K562 (cell line): ENCODE results near the gene TPBG. TPM values are rescaled to one million over a fixed set of nuclear protein-coding genes. Genes with fewer than 3 reads are reported as not detected.

Source experiments
- ERF ChIP-seq: fragments of 450-650 bp; formaldehyde crosslinking; IDR thresholded peaks from 2 replicates; pipeline ENCODE4 v1.4.0; 2020; ENCODE audit warnings: mild to moderate bottlenecking, mixed read lengths
- FOSL1 ChIP-seq: fragments of 200-800 bp; sonication (Bioruptor generic); conservative IDR thresholded peaks from 2 replicates; pipeline ENCODE4 v1.6.1; 2016; ENCODE audit warnings: missing genetic modification characterization, missing compliant biosample characterization
- FOXK1 ChIP-seq: sonication (generic); formaldehyde crosslinking; IDR thresholded peaks from 2 replicates; pipeline ENCODE4 v1.8.0; 2022; ENCODE audit warnings: missing genetic modification reagents, mild to moderate bottlenecking, borderline replicate concordance
- GTF2A2 ChIP-seq: IDR thresholded peaks from 2 replicates; pipeline ENCODE4 v1.6.1; 2016; ENCODE audit warnings: mild to moderate bottlenecking, missing genetic modification characterization, missing compliant biosample characterization
- HCFC1 ChIP-seq: IDR thresholded peaks from 2 replicates; pipeline ENCODE4 v1.6.1; 2012; ENCODE audit warnings: low read depth, low read length, improper control_type of control experiment
- HMGN3 ChIP-seq: IDR thresholded peaks from 2 replicates; pipeline ENCODE4 v1.6.1; 2011; ENCODE audit warnings: borderline replicate concordance, low read depth, mild to moderate bottlenecking, mixed read lengths, low read length; ENCODE audit not compliant: insufficient read length; ENCODE audit errors: extremely low read depth
- HNRNPLL ChIP-seq: fragments of 200-400 bp; formaldehyde crosslinking; IDR thresholded peaks from 2 replicates; pipeline ENCODE4 v1.6.1; 2017; ENCODE audit warnings: low read length, low read depth, mild to moderate bottlenecking; ENCODE audit not compliant: poor library complexity, severe bottlenecking
- KDM2B ChIP-seq: fragments of 250-450 bp; sonication (Bioruptor Pico); IDR thresholded peaks from 2 replicates; pipeline ENCODE4 v1.8.0; 2021; ENCODE audit warnings: mild to moderate bottlenecking, moderate library complexity
- MAFG ChIP-seq: fragments of 450-650 bp; conservative IDR thresholded peaks from 2 replicates; pipeline ENCODE4 v1.6.1; 2016; ENCODE audit warnings: missing genetic modification characterization, missing compliant biosample characterization
- NR2C2 ChIP-seq, 2 experiments: fragments of 200-800 bp in 1 of 2; sonication (Bioruptor generic) in 1 of 2; sonication (generic) in 1 of 2; formaldehyde crosslinking in 1 of 2; IDR thresholded peaks; 2 replicates each; pipeline versions ENCODE4 v1.6.1 to v1.8.0; 2016 to 2022; ENCODE audit warnings: mild to moderate bottlenecking in 1 of 2, missing compliant biosample characterization in 1 of 2, missing genetic modification characterization in 1 of 2, missing genetic modification reagents in 1 of 2
- ZNF174 ChIP-seq: fragments of 250-450 bp; sonication (Bioruptor Pico); IDR thresholded peaks from 2 replicates; pipeline ENCODE4 v1.4.0; 2020; ENCODE audit warnings: mild to moderate bottlenecking
- ZNF184 ChIP-seq: sonication (generic); formaldehyde crosslinking; IDR thresholded peaks from 2 replicates; pipeline ENCODE4 v1.5.0; 2020; ENCODE audit warnings: missing genetic modification reagents
- ZNF507 ChIP-seq: conservative IDR thresholded peaks from 2 replicates; pipeline ENCODE4 v1.6.1; 2017; ENCODE audit warnings: missing genetic modification characterization, missing compliant biosample characterization
- ZNF561 ChIP-seq: fragments of 450-650 bp; formaldehyde crosslinking; conservative IDR thresholded peaks from 2 replicates; pipeline ENCODE4 v1.4.0; 2020; ENCODE audit warnings: mild to moderate bottlenecking, moderate library complexity
- ZNF668 ChIP-seq: fragments of 250-450 bp; sonication (Bioruptor Pico); IDR thresholded peaks from 2 replicates; pipeline ENCODE4 v1.8.0; 2022; ENCODE audit warnings: mild to moderate bottlenecking, inconsistent platforms
- polyA plus RNA-seq, 8 experiments: library from polyadenylated mRNA; depleted of rRNA in 4 of 8; stranded (reverse) in 5 of 8; unstranded in 3 of 8; fragments of >200 nt; fragmentation: Nextera tagmentation in 2 of 8; fragmentation: Illumina TruSeq in 1 of 8; extraction: Ambion mirVana in 2 of 8; extraction: Trizol in 1 of 8; gene quantifications; 2 replicates each; pipeline versions ENCODE4 v1.2.1 to v1.2.3, GENCODE V29; 2011 to 2014; ENCODE audit warnings: inconsistent platforms in 1 of 8, missing spikeins in 1 of 8
- total RNA-seq, 7 experiments: library from RNA; depleted of rRNA in 6 of 7; stranded (reverse); fragments of >200 nt in 6 of 7; fragmentation: Illumina TruSeq in 2 of 7; extraction: Trizol in 2 of 7; gene quantifications; 2 replicates each; pipeline versions ENCODE4 v1.2.1 to v1.2.3, GENCODE V29; 2011 to 2021; ENCODE audit warnings: low replicate concordance in 1 of 7
- TF ChIP-seq, protein P1 (sequence below): fragments of 250-450 bp; sonication (Bioruptor Pico); IDR thresholded peaks from 2 replicates; pipeline ENCODE4 v1.4.0; 2020; ENCODE audit warnings: mild to moderate bottlenecking
- TF ChIP-seq, protein P2 (sequence below): fragments of 250-450 bp; sonication (Bioruptor Pico); IDR thresholded peaks from 2 replicates; pipeline ENCODE4 v1.8.0; 2021; ENCODE audit warnings: moderate library complexity, mild to moderate bottlenecking, inconsistent platforms

The TPBG gene
- total and polyA plus RNA-seq, 9 of the 15 experiments (the other 6 are each of a cell fraction or from before 2014, with no cell fraction given) = 0.18 to 0.88 (median 0.36) TPM

GRCh38 chr6:82408952-82409431 is 45.4 kb downstream of the TPBG start (continued):
- TF ChIP-seq NR2C2 (CRISPR knock-in tag; IDR thresholded peaks at IDR 0.05) = no peak
- peak; percentile 2; the same call in 1 of the 2 replicates for TF ChIP-seq NR2C2 (tag; IDR thresholded peaks at IDR 0.05)
- TF ChIP-seq FOSL1 (tag) = peak; percentile 97
- TF ChIP-seq, protein P1, sequence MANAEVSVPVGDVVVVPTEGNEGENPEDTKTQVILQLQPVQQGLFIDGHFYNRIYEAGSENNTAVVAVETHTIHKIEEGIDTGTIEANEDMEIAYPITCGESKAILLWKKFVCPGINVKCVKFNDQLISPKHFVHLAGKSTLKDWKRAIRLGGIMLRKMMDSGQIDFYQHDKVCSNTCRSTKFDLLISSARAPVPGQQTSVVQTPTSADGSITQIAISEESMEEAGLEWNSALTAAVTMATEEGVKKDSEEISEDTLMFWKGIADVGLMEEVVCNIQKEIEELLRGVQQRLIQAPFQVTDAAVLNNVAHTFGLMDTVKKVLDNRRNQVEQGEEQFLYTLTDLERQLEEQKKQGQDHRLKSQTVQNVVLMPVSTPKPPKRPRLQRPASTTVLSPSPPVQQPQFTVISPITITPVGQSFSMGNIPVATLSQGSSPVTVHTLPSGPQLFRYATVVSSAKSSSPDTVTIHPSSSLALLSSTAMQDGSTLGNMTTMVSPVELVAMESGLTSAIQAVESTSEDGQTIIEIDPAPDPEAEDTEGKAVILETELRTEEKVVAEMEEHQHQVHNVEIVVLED (CRISPR knock-in tag) = no peak
- no peak for TF ChIP-seq ZNF507 (tag)
- no peak for TF ChIP-seq ZNF184 (CRISPR knock-in tag)
- TF ChIP-seq HNRNPLL = no peak
- TF ChIP-seq, protein P2, sequence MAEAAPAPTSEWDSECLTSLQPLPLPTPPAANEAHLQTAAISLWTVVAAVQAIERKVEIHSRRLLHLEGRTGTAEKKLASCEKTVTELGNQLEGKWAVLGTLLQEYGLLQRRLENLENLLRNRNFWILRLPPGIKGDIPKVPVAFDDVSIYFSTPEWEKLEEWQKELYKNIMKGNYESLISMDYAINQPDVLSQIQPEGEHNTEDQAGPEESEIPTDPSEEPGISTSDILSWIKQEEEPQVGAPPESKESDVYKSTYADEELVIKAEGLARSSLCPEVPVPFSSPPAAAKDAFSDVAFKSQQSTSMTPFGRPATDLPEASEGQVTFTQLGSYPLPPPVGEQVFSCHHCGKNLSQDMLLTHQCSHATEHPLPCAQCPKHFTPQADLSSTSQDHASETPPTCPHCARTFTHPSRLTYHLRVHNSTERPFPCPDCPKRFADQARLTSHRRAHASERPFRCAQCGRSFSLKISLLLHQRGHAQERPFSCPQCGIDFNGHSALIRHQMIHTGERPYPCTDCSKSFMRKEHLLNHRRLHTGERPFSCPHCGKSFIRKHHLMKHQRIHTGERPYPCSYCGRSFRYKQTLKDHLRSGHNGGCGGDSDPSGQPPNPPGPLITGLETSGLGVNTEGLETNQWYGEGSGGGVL = no peak
- TF ChIP-seq ZNF561 (CRISPR knock-in tag) = no peak
- TF ChIP-seq ZNF668 (CRISPR knock-in tag) = no peak
- 0 out of 2 replicates have a peak, but pooled peaks have one; percentile 7 for TF ChIP-seq MAFG (tag)
- no peak for TF ChIP-seq FOXK1 (CRISPR knock-in tag)
- TF ChIP-seq GTF2A2 (tag) = no peak
- no peak for TF ChIP-seq HCFC1
- TF ChIP-seq HMGN3 = no peak
- no peak for TF ChIP-seq ZNF174 (CRISPR knock-in tag)
- no peak for TF ChIP-seq KDM2B (CRISPR knock-in tag)
- no peak for TF ChIP-seq ERF (CRISPR knock-in tag)
